Measurements from ENCODE around the gene OXGR1.

OXGR1 gene

DNA sequence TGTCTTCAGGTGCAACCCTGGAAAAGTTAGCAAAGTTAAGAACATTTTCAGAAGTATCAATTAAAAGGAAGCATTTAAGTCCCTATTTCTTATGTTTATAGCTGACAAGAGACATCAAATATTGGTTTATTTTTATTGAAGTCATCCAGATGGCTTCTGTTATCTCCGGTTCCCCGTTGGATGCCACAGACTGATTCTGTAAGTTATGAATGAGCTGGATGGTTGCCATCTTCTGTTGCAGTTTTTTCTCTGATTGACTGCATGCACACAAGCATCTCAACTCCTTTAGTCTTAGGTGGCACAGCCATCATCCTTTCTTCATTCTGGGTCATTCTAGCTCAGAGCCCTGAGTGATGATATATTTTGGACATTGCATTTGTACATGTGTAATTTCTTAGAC is 10.6 kb upstream of the OXGR1 start:
- H3K36me3 ChIP-seq (replicated peaks; ENCODE audit: low read depth, low read length) = no peaks in the 10 kb centered on the region
- H3K4me2 ChIP-seq (ENCODE audit: low read length) = no peak overlapping the region
- H3K9ac ChIP-seq (ENCODE audit: low read length) = no peak overlapping the region
- no peak for TF ChIP-seq EZH2phosphoT487 (IDR thresholded peaks at IDR 0.05; ENCODE audit: low read depth)
- TF ChIP-seq, protein P1, sequence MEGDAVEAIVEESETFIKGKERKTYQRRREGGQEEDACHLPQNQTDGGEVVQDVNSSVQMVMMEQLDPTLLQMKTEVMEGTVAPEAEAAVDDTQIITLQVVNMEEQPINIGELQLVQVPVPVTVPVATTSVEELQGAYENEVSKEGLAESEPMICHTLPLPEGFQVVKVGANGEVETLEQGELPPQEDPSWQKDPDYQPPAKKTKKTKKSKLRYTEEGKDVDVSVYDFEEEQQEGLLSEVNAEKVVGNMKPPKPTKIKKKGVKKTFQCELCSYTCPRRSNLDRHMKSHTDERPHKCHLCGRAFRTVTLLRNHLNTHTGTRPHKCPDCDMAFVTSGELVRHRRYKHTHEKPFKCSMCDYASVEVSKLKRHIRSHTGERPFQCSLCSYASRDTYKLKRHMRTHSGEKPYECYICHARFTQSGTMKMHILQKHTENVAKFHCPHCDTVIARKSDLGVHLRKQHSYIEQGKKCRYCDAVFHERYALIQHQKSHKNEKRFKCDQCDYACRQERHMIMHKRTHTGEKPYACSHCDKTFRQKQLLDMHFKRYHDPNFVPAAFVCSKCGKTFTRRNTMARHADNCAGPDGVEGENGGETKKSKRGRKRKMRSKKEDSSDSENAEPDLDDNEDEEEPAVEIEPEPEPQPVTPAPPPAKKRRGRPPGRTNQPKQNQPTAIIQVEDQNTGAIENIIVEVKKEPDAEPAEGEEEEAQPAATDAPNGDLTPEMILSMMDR (IDR thresholded peaks at IDR 0.05; ENCODE audit: low read depth, low read length) = no peak
- H2AFZ ChIP-seq (ENCODE audit: low read depth, low read length) = no peak overlapping the region
- H3K9me3 ChIP-seq (ENCODE audit: insufficient read depth, low read length) = no peaks in the 10 kb centered on the region
- H3K79me2 ChIP-seq (ENCODE audit: low read length) = no peaks in the 10 kb centered on the region
- no peak overlapping the region for H3K4me3 ChIP-seq (ENCODE audit: low read length)
- H4K20me1 ChIP-seq (ENCODE audit: insufficient read depth, low read length) = no peaks in the 10 kb centered on the region
- peaks cover 3% of the 10 kb centered on the region; the same call in 1 of the 2 replicates for H3K4me1 ChIP-seq (ENCODE audit: low read length)
- peaks cover 17% of the 10 kb centered on the region for H3K27me3 ChIP-seq (ENCODE audit: low read depth, low read length)
- no peak overlapping the region for H3K27ac ChIP-seq (ENCODE audit: low read length)

DNA sequence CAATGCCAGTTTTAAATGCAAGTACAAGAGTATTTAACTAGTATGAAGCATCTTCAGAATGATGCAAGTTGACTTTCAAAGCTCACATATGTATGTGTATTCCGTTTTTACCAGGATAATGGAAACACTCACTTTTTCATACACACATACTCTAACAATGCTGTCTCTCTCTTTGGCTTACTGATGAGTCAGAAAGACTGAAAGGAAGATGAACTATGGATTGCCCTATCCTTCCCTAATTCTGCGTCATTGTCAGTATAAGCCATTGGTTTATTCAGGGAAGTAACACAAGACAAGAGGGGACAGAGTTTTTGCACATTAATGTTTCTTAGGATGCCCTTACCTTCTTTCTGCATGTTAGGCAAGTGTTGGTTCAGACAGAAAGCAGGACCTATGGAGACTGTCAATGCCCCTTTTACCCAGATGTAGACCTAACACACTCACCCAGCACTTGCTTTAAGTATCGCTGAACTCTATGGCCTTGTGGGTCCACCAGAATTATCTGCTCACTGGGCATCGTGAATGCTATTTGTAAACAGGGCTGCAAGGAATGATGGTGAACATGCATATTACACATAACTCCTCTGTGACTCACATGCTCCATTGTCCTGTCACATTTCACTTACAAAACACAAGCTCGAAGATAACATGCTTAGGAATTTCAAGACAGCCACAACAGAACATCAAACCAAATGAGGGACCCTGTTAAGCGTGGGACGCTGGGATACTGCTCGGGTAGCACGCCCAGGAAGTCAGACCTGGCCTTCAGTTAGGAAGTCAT is 10.0 kb upstream of the OXGR1 start:
- no peaks in the 10 kb centered on the region for H3K9me3 ChIP-seq (ENCODE audit: insufficient read depth, low read length)
- H3K4me2 ChIP-seq (ENCODE audit: low read length) = no peak overlapping the region
- H3K79me2 ChIP-seq (ENCODE audit: low read length) = no peaks in the 10 kb centered on the region
- no peak overlapping the region for H3K4me3 ChIP-seq (ENCODE audit: low read length)
- H3K36me3 ChIP-seq (replicated peaks; ENCODE audit: low read depth, low read length) = no peaks in the 10 kb centered on the region
- H4K20me1 ChIP-seq (ENCODE audit: insufficient read depth, low read length) = no peaks in the 10 kb centered on the region
- no peak overlapping the region for H2AFZ ChIP-seq (ENCODE audit: low read depth, low read length)
- peaks cover 13% of the 10 kb centered on the region for H3K27me3 ChIP-seq (ENCODE audit: low read depth, low read length)
- H3K9ac ChIP-seq (ENCODE audit: low read length) = no peak overlapping the region
- peaks cover 3% of the 10 kb centered on the region; the same call in 1 of the 2 replicates for H3K4me1 ChIP-seq (ENCODE audit: low read length)
- H3K27ac ChIP-seq (ENCODE audit: low read length) = no peak overlapping the region
- TF ChIP-seq EZH2phosphoT487 (IDR thresholded peaks at IDR 0.05; ENCODE audit: low read depth) = no peak
- TF ChIP-seq, protein P1 (IDR thresholded peaks at IDR 0.05; ENCODE audit: low read depth, low read length) = no peak

DNA sequence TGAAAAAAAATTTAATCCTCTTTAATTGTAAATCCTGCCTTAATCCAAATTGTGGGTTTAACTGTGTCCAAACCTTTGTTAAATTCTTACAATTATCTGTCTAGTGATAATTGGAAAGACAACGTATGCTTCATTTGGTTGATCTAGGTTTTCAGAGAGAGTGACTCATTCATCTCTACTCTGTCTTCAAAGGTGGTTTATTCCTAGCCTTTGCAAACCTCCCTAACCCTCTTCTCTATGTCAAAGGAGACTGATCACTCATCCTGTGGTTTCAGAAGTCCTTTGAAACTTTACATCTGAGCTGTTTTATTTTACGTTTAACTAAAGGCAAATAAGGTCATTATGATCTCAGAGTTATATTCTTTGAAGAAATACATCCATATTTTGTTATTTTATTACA is 8.8 kb upstream of the OXGR1 start:
- Histone ChIP-seq H3K36me3 (replicated peaks; ENCODE audit: low read depth, low read length) (no peaks in the 10 kb centered on the region), H2AFZ (ENCODE audit: low read depth, low read length) (no peak overlapping the region), H3K4me3 (ENCODE audit: low read length) (no peak overlapping the region), H3K4me1 (ENCODE audit: low read length) (peaks cover 3% of the 10 kb centered on the region; the same call in 1 of the 2 replicates), H3K27ac (ENCODE audit: low read length) (no peak overlapping the region), H3K9me3 (ENCODE audit: insufficient read depth, low read length) (no peaks in the 10 kb centered on the region), H3K27me3 (ENCODE audit: low read depth, low read length) (peaks cover 11% of the 10 kb centered on the region), H4K20me1 (ENCODE audit: insufficient read depth, low read length) (no peaks in the 10 kb centered on the region), H3K79me2 (ENCODE audit: low read length) (no peaks in the 10 kb centered on the region), H3K9ac (ENCODE audit: low read length) (no peak overlapping the region), H3K4me2 (ENCODE audit: low read length) (no peak overlapping the region)
- TF ChIP-seq, protein P1 (IDR thresholded peaks at IDR 0.05; ENCODE audit: low read depth, low read length) = no peak
- TF ChIP-seq EZH2phosphoT487 (IDR thresholded peaks at IDR 0.05; ENCODE audit: low read depth) = no peak

DNA sequence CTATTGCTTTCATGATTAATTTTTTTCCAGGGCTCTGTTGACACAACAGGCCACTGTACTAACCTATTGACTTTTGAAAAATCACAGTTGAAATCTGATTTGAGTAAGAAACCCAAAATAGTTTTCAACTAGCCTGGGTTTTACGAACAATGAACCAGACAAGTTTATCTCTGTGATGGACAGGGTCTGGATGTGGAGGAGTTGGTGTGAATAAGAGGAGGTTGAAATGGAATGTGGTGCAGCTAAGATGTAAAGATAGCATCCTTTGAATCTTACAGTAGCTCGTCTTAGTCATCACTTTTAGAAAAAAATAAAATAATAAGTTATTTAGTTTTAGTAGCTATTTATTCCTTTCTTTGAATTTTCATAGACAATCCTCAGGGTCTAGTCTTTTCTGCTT is 8.3 kb upstream of the OXGR1 start:
- Histone ChIP-seq H3K4me2 (ENCODE audit: low read length) (no peak overlapping the region), H4K20me1 (ENCODE audit: insufficient read depth, low read length) (no peaks in the 10 kb centered on the region), H3K79me2 (ENCODE audit: low read length) (no peaks in the 10 kb centered on the region), H3K9me3 (ENCODE audit: insufficient read depth, low read length) (no peaks in the 10 kb centered on the region), H3K4me3 (ENCODE audit: low read length) (no peak overlapping the region), H3K4me1 (ENCODE audit: low read length) (peaks cover 3% of the 10 kb centered on the region; the same call in 1 of the 2 replicates), H3K27ac (ENCODE audit: low read length) (no peak overlapping the region), H3K36me3 (replicated peaks; ENCODE audit: low read depth, low read length) (no peaks in the 10 kb centered on the region), H3K27me3 (ENCODE audit: low read depth, low read length) (peaks cover 11% of the 10 kb centered on the region), H3K9ac (ENCODE audit: low read length) (no peak overlapping the region), H2AFZ (ENCODE audit: low read depth, low read length) (no peak overlapping the region)
- TF ChIP-seq, protein P1 (IDR thresholded peaks at IDR 0.05; ENCODE audit: low read depth, low read length) = no peak
- no peak for TF ChIP-seq EZH2phosphoT487 (IDR thresholded peaks at IDR 0.05; ENCODE audit: low read depth)

Measured in OCI-LY3 (cell line).